Psoas muscle (tissue), 8 donors: ENCODE data around the gene HYAL1. TPM values are rescaled to one million over a fixed set of nuclear protein-coding genes. Genes with fewer than 3 reads are reported as not detected.
A peak's percentile ranks its signal among the peaks of the same experiment; 100 is the strongest.

ENCODE experiments used
- ATAC-seq, 4 donors: fragments of 200-7000 bp; cut with Tn5 transposase; one replicate each; pipeline ENCODE4 v1.9.1; 2020; ENCODE audit warnings: moderate library complexity in 3 of 4, mild to moderate bottlenecking in 2 of 4
- DNase-seq, 2 donors: peaks; one replicate each; pipeline ENCODE4 v3.0.0-alpha.2; 2020
- H3K27ac ChIP-seq: fragments of 200-600 bp; one replicate; pipeline ENCODE4 v1.8.0; 2022
- H3K27me3 ChIP-seq, 3 donors: fragments of 200-600 bp in 1 of 3; one replicate each; pipeline versions ENCODE4 v1.6.1 to v1.8.0; 2013 to 2022; ENCODE audit warnings: low read length in 2 of 3, mild to moderate bottlenecking in 2 of 3, moderate library complexity in 1 of 3; ENCODE audit not compliant: insufficient read depth in 3 of 3
- H3K36me3 ChIP-seq, 2 donors: fragments of 200-600 bp in 1 of 2; one replicate each; pipeline versions ENCODE4 v1.6.1 to v1.8.0; 2013 to 2022; ENCODE audit warnings: low read depth in 1 of 2, mild to moderate bottlenecking in 1 of 2, moderate library complexity in 1 of 2; ENCODE audit not compliant: insufficient read depth in 1 of 2
- H3K4me1 ChIP-seq: fragments of 200-600 bp; one replicate; pipeline ENCODE4 v1.8.0; 2022
- H3K4me3 ChIP-seq: fragments of 200-600 bp; one replicate; pipeline ENCODE4 v1.8.0; 2022; ENCODE audit warnings: mild to moderate bottlenecking
- H3K9me3 ChIP-seq: fragments of 200-600 bp; one replicate; pipeline ENCODE4 v1.8.0; 2022
- WGBS, 3 donors: extraction: QIAGEN DNeasy Blood & Tissue Kit; methylation state at CpG; one replicate each; pipeline versions ENCODE4 v1.1.6 to v1.1.7; 2013; 5-methylcytosine and 5-hydroxymethylcytosine counted together
- intact Hi-C, 2 donors: fragments of 100-400 bp; cut with DNase I; formaldehyde crosslinking; loops; one replicate each; pipeline versions ENCODE4 v1.11.0 to v1.14.2; 2022
- polyA plus RNA-seq, 3 donors: library from polyadenylated mRNA; stranded (reverse); fragments of 200-250 nt; gene quantifications; one replicate each; pipeline ENCODE4 v1.2.3, GENCODE V29; 2013
- total RNA-seq, 4 donors: library from RNA; stranded (reverse); fragmentation: NEBNext Ultra II Directional in 2 of 4; extraction: Animal tissue kit (Norgen Biotek cat#: 25700) in 2 of 4; gene quantifications; one replicate each; pipeline versions ENCODE4 v1.2.1 to v1.2.4, GENCODE V29; 2021 to 2023
- TF ChIP-seq, protein P1 (sequence below): fragments of 200-600 bp; IDR thresholded peaks from one replicate; pipeline ENCODE4 v1.8.0; 2022; ENCODE audit warnings: antibody characterized with exemption
- donor health status: healthy with polysubstance abuse.
- donor health status: DM: no; HTN: no; CAD: no; lungs with moderate emphysema.
- donor health status: Bipolar disorder and iron deficiency.
- donor health status: healthy.
- donor health status: DM: yes; HTN: yes; CAD: no.
- donor health status: DM: no; HTN: no; CAD: no.
- donor health status: DM: no; HTN: no; CAD: no.
- donor health status: DM: yes; HTN: yes; CAD: no.

The HYAL1 gene
- total and polyA plus RNA-seq, 7 donors = 8.5 to 20.8 (median 13.8) TPM

DNA sequence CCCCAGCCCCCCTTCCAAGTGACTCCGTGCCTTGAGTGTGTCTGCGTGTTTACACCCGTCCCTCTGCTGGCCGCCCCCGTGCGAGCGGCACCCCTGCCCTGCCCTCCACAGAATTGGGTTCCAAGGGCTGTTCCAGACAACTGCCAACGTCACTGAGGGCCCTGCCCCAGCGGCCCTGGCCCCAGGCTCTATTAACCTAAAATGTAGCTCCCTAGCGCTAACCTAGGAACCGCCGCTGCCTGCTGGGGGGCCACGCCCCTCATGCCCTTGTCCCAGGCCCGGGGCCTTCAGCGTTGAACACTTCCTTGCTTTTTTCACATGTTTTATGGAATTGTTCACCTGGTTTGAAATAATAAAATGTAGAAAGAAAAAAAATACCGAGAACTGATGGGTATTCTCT is 44.4 kb downstream of the HYAL1 start:
- Histone ChIP-seq H3K36me3 (peaks cover 0 to 32% of the 10 kb centered on the region in 2 donors), H3K4me3 (peak overlapping the region; percentile 80), H3K9me3 (no peaks in the 10 kb centered on the region), H3K27me3 (no peaks in the 10 kb centered on the region), H3K27ac (peak overlapping the region; percentile 98), H3K4me1 (peaks cover 25% of the 10 kb centered on the region)
- no peak for DNase-seq
- no peak for ATAC-seq
- TF ChIP-seq, protein P1, sequence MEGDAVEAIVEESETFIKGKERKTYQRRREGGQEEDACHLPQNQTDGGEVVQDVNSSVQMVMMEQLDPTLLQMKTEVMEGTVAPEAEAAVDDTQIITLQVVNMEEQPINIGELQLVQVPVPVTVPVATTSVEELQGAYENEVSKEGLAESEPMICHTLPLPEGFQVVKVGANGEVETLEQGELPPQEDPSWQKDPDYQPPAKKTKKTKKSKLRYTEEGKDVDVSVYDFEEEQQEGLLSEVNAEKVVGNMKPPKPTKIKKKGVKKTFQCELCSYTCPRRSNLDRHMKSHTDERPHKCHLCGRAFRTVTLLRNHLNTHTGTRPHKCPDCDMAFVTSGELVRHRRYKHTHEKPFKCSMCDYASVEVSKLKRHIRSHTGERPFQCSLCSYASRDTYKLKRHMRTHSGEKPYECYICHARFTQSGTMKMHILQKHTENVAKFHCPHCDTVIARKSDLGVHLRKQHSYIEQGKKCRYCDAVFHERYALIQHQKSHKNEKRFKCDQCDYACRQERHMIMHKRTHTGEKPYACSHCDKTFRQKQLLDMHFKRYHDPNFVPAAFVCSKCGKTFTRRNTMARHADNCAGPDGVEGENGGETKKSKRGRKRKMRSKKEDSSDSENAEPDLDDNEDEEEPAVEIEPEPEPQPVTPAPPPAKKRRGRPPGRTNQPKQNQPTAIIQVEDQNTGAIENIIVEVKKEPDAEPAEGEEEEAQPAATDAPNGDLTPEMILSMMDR = no peak
- intact Hi-C loops = no loop called here
- WGBS, 3 donors = 74 to 80% (median 80%) methylated on average over 16 of the region's 16 CpGs

DNA sequence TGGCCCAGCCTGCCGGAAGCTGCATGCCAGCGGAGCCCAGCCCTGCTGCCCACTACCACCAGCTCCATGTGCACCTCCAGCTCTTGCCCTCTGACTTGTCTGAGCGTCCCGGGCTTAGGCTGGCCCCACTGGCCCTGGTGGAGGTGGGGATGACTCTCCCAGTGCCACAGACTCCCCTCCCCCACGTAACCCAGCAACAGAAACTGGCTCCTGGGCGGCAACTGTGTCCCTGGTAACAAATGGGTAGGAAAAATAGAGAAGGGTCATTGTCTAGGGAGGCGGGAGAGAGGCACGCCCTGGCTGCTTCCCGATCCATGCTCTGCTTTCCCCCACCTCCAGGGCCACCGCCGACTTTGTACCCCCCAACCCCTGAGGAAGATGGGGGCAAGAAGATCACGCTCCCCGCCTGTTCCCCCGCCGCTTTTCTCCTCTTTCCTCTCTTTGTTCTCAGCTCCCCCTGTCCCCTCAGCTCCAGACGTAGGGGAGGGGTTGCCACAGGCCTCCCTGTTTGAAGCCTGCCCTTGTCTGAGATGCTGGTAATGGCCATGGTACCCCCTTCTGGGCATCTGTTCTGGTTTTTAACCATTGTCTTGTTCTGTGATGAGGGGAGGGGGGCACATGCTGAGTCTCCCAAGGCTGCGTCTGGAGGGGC is 45.2 kb downstream of the HYAL1 start:
- H3K36me3 ChIP-seq = peaks cover 0 to 36% of the 10 kb centered on the region in 2 donors
- ATAC-seq (no peak), DNase-seq (no peak)
- no peak overlapping the region for H3K4me3 ChIP-seq
- H3K4me1 ChIP-seq = peaks cover 27% of the 10 kb centered on the region
- TF ChIP-seq, protein P1 = no peak
- H3K27me3 ChIP-seq = no peaks in the 10 kb centered on the region
- intact Hi-C loops = no loop called here
- H3K9me3 ChIP-seq = no peaks in the 10 kb centered on the region
- no peak overlapping the region for H3K27ac ChIP-seq
- 81 to 83% (median 82%) methylated on average over 13 to 17 of the region's 17 CpGs for WGBS, 3 donors

GRCh38 chr3:50256978-50257890 is 46.1 kb downstream of the HYAL1 start:
- TF ChIP-seq, protein P1 = peak; percentile 40
- H3K4me1 ChIP-seq = peaks cover 27% of the 10 kb centered on the region

GRCh38 chr3:50255251-50255615 is 48.1 kb downstream of the HYAL1 start:
- Histone ChIP-seq H3K4me3 (peak overlapping the region; percentile 11), H3K27ac (peak overlapping the region; percentile 73), H3K27me3 (no peaks in the 10 kb centered on the region), H3K4me1 (peaks cover 38% of the 10 kb centered on the region), H3K9me3 (no peaks in the 10 kb centered on the region), H3K36me3 (peaks cover 0 to 48% of the 10 kb centered on the region in 2 donors)
- DNase-seq (no peak), ATAC-seq (no peak)
- 63 to 76% (median 76%) methylated on average over 9 of the region's 9 CpGs for WGBS, 3 donors
- intact Hi-C loops = no loop called here
- TF ChIP-seq, protein P1 = no peak

More at GRCh38 chr3:50256978-50257890, 46.1 kb downstream of the HYAL1 start:
- DNase-seq (no peak), ATAC-seq (no peak)
- Histone ChIP-seq H3K27ac (no peak overlapping the region), H3K9me3 (no peaks in the 10 kb centered on the region), H3K36me3 (peaks cover 0 to 45% of the 10 kb centered on the region in 2 donors), H3K27me3 (no peaks in the 10 kb centered on the region), H3K4me3 (no peak overlapping the region)
- intact Hi-C loops = no loop called here
- WGBS, 3 donors = 88 to 89% (median 88%) methylated on average over 19 to 20 of the region's 20 CpGs
